ENCODE measurements around the gene SGSM1.

SGSM1 gene

GRCh38 chr22:24965822-24966626 lies 160.0 kb downstream of the SGSM1 start:
- no peak overlapping the region for H3K27ac ChIP-seq (ENCODE audit: low read depth, low read length)
- no peaks in the 10 kb centered on the region for H3K9me2 ChIP-seq (replicated peaks; ENCODE audit: control insufficient read depth, low read length)
- TF ChIP-seq EZH2phosphoT487 (IDR thresholded peaks at IDR 0.05; ENCODE audit: borderline replicate concordance, low read length) (no peak), CTCF (IDR thresholded peaks at IDR 0.05; ENCODE audit: low read depth, low read length, poor library complexity, severe bottlenecking) (no peak)
- no peaks in the 10 kb centered on the region for H3F3A ChIP-seq (ENCODE audit: control insufficient read depth, insufficient read depth)
- H3K9me3 ChIP-seq (ENCODE audit: control insufficient read depth, insufficient read depth, low read length), result no peaks in the 10 kb centered on the region
- no peaks in the 10 kb centered on the region for H3K79me2 ChIP-seq (ENCODE audit: control insufficient read depth, low read length)
- no peak overlapping the region for H3K4me3 ChIP-seq (ENCODE audit: low read length)
- H3K36me3 ChIP-seq (ENCODE audit: control insufficient read depth, low read length), result no peaks in the 10 kb centered on the region
- no peaks in the 10 kb centered on the region for H4K20me1 ChIP-seq (ENCODE audit: control insufficient read depth, insufficient read depth, low read depth, low read length)
- no peak overlapping the region for H3K4me2 ChIP-seq (ENCODE audit: low read length)
- H3K27me3 ChIP-seq (ENCODE audit: control insufficient read depth, low read length), result no peaks in the 10 kb centered on the region
- H3K4me1 ChIP-seq (ENCODE audit: control insufficient read depth, low read length), result no peaks in the 10 kb centered on the region

- Histone ChIP-seq H4K20me1 (ENCODE audit: control insufficient read depth, insufficient read depth, low read depth, low read length) (no peaks in the 10 kb centered on the region), H3K9me2 (replicated peaks; ENCODE audit: control insufficient read depth, low read length) (no peaks in the 10 kb centered on the region), H3K27ac (ENCODE audit: low read depth, low read length) (no peak overlapping the region), H3K36me3 (ENCODE audit: control insufficient read depth, low read length) (no peaks in the 10 kb centered on the region), H3K27me3 (ENCODE audit: control insufficient read depth, low read length) (no peaks in the 10 kb centered on the region), H3K9me3 (ENCODE audit: control insufficient read depth, insufficient read depth, low read length) (no peaks in the 10 kb centered on the region), H3K79me2 (ENCODE audit: control insufficient read depth, low read length) (no peaks in the 10 kb centered on the region), H3K4me3 (ENCODE audit: low read length) (no peak overlapping the region), H3F3A (ENCODE audit: control insufficient read depth, insufficient read depth) (no peaks in the 10 kb centered on the region), H3K4me1 (ENCODE audit: control insufficient read depth, low read length) (no peaks in the 10 kb centered on the region), H3K4me2 (ENCODE audit: low read length) (no peak overlapping the region)
- TF ChIP-seq CTCF (IDR thresholded peaks at IDR 0.05; ENCODE audit: low read depth, low read length, poor library complexity, severe bottlenecking) (no peak), EZH2phosphoT487 (IDR thresholded peaks at IDR 0.05; ENCODE audit: borderline replicate concordance, low read length) (no peak)
These were observed 162.1 kb downstream of the SGSM1 start for GRCh38 chr22:24968066-24968561.

- H4K20me1 ChIP-seq (ENCODE audit: control insufficient read depth, insufficient read depth, low read depth, low read length), result no peaks in the 10 kb centered on the region
- H3K9me2 ChIP-seq (replicated peaks; ENCODE audit: control insufficient read depth, low read length), result no peaks in the 10 kb centered on the region
- H3K4me1 ChIP-seq (ENCODE audit: control insufficient read depth, low read length), result no peaks in the 10 kb centered on the region
- no peak overlapping the region for H3K4me2 ChIP-seq (ENCODE audit: low read length)
- H3F3A ChIP-seq (ENCODE audit: control insufficient read depth, insufficient read depth), result no peaks in the 10 kb centered on the region
- H3K9me3 ChIP-seq (ENCODE audit: control insufficient read depth, insufficient read depth, low read length), result no peaks in the 10 kb centered on the region
- no peaks in the 10 kb centered on the region for H3K27me3 ChIP-seq (ENCODE audit: control insufficient read depth, low read length)
- no peaks in the 10 kb centered on the region for H3K79me2 ChIP-seq (ENCODE audit: control insufficient read depth, low read length)
- no peak overlapping the region for H3K4me3 ChIP-seq (ENCODE audit: low read length)
- H3K27ac ChIP-seq (ENCODE audit: low read depth, low read length), result no peak overlapping the region
- TF ChIP-seq CTCF (IDR thresholded peaks at IDR 0.05; ENCODE audit: low read depth, low read length, poor library complexity, severe bottlenecking) (no peak), EZH2phosphoT487 (IDR thresholded peaks at IDR 0.05; ENCODE audit: borderline replicate concordance, low read length) (no peak)
- H3K36me3 ChIP-seq (ENCODE audit: control insufficient read depth, low read length), result no peaks in the 10 kb centered on the region
These were observed 163.7 kb downstream of the SGSM1 start for GRCh38 chr22:24969560-24970301.

Data from DOHH2 (cell line).